SK-MEL-5 (cell line): ENCODE data around the gene CEACAM1. TPM values are rescaled to one million over a fixed set of nuclear protein-coding genes. Genes with fewer than 3 reads are reported as not detected.
"Not testable (repeated sequence)": the region's sequence is repeated elsewhere in the genome, so short reads cannot be mapped to it uniquely, and the experiment has no call there.

Source experiments
- DNase-seq: peaks from one replicate; pipeline ENCODE4 v3.0.0-alpha.2; 2016; ENCODE audit warnings: low read depth, low spot score
- in situ Hi-C: cut with HindIII; loops from 2 replicates; pipeline ENCODE4 v1.10.0; 2016; ENCODE audit warnings: low sequenced_read_pairs, high pct_unique_total_duplicates, low pct_unique_long_range_greater_than_20kb
- total RNA-seq: library from RNA; depleted of rRNA; stranded (reverse); fragments of >200 nt; shearing (Covaris generic); gene quantifications from 2 replicates; pipeline ENCODE4 v1.2.3, GENCODE V29; 2014

The CEACAM1 gene
- total RNA-seq, 1 experiment from 2014 or later = 31.2 TPM

- in situ Hi-C loops = no loop called here
- DNase-seq = no peak
Observed at GRCh38 chr19:42553292-42554045, 25.2 kb upstream of the CEACAM1 start.

DNA sequence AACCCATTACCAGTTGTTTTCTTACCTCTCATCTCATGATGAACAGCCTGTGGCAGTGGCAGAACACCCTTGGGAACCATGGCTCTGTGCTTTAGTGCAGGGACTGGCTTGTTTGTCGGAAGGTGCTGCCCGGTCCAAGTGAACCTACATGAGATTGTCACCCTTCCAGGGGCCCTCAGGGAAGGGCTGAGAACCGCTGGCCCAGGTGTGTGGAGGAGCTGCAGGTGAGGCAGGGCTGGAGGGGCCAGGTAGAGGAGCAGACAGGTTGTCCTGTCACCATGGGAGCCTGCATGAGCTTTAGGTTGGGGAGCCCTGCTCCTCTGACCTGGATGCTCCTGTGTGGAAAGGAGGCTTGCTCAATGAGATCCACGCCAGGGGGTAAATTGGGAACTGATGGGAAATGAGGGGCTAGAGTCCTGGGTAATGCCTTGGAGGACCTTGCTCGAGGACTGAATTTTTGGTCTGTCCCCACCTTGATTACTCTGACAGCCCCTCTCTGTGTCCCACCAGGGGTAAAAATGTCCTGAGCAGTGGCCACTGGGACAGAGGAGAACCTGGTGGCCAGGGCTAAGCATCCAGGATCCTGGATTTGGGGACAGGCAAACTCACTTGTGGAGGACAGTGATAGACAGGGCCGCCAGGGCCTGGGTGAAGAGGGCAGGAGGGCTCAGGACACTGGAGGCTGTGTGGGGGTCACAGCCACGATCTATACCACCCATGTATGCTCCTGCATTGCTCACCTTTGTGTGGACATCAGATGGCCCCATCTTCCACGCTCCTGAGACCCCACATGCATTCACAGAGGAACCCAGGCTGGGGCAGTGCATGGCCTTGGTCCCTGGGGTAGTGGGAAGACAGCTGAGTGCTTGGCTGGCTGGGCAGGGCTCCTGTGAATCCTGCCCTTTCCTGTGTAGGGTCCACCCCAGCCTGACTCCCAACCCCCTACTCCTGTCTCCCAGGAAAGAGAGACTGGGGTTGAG is 24.1 kb upstream of the CEACAM1 start:
- in situ Hi-C loops = no loop called here
- DNase-seq = no peak

GRCh38 chr19:42550521-42550920 is 22.2 kb upstream of the CEACAM1 start:
- DNase-seq, in situ Hi-C loops: not testable (repeated sequence)

DNA sequence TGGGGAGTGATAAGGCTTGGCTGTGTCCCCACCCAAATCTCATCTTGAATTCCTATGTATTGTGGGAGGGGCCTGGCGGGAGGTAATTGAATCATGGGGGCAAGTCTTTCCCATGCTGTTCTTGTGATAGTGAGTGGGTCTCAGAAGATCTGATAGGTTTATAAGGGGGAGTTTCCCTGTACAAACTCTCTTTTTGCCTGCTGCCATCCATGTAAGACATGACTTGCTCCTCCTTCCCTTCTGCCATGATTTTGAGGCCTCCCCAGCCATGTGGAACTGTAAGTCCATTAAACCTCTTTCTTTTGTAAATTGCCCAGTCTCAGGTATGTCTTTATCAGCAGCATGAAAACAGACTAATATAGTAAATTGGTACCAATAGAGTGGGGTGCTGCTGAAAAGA is 20.8 kb upstream of the CEACAM1 start:
- DNase-seq, in situ Hi-C loops: not testable (repeated sequence)

DNA sequence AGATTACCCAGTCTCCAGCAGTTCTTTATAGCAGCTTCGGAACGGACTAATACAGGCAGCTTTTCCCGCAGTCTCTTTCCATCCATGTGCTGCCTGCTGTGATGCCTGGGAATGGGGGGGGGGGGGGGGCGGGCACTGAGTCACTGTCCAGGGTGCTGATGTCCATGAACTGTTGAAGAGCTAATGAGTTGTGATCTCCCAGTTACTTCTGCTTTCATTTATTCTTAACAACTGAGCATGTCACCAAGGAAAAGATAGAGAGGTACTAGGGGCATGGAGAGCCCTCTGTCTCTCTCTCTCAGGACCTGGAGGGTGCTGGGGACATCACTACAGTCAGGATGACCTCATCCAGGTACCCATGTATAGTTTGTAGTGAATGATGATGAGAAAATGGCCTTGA is 20.3 kb upstream of the CEACAM1 start:
- in situ Hi-C loops = no loop called here
- DNase-seq = no peak

GRCh38 chr19:42547929-42548328 is 19.6 kb upstream of the CEACAM1 start:
- in situ Hi-C loops = no loop called here
- no peak for DNase-seq

GRCh38 chr19:42546831-42547500 is 18.7 kb upstream of the CEACAM1 start:
- no peak for DNase-seq
- in situ Hi-C loops = no loop called here

DNA sequence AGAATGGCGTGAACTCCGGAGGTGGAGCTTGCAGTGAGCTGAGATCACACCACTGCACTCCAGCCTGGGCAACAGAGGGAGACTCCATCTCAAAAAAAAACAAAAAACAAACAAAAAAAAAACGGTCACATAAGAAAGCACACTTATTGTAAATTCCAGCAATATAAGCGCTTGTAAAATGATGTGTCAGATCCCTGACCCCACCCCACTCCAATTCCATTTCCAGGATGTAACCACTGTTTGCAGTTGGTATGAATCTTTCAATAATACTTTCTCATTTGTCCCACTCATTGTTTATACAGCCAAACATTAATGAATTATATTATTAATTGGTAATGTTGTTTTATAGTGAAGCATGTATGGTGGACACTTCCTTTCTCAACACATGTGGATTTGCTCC is 15.9 kb upstream of the CEACAM1 start:
- no peak for DNase-seq
- in situ Hi-C loops = no loop called here

- in situ Hi-C loops = no loop called here
- DNase-seq = no peak
Observed at GRCh38 chr19:42542791-42543190, 14.5 kb upstream of the CEACAM1 start.

DNA sequence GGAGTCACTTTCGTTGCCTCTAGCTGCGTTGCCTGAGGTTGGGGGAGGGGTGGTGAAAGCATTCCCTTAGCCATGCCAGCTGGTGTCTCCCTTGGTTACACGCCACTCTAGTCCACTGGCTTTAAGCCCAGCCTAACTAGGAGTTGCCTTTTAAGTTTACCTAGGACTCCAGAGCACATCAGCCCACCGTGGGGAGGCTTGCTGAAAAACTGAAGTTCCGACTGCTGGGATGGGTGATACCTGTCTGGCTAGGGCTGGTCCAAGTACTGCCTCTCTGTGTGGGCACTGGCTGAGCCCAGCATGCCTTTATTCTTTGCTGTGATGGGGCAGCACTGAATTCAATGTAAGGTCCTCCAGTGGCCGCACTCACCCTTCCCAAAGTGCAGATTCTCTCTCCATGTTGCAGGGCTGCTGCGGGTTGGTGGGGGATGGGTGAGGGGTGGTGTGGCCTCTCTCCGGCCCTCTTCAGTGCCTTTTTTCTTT is 11.8 kb upstream of the CEACAM1 start:
- DNase-seq = no peak
- in situ Hi-C loops = no loop called here

GRCh38 chr19:42538841-42539709 is 10.8 kb upstream of the CEACAM1 start:
- in situ Hi-C loops = no loop called here
- no peak for DNase-seq

- peak; percentile 57 for DNase-seq
- in situ Hi-C loops = not testable (repeated sequence)
Observed at GRCh38 chr19:42535276-42535675, 7.0 kb upstream of the CEACAM1 start.

- in situ Hi-C loops = no loop called here
- DNase-seq = no peak
Observed at GRCh38 chr19:42534391-42534790, 6.1 kb upstream of the CEACAM1 start.

- in situ Hi-C loops = no loop called here
- DNase-seq = no peak
Observed at GRCh38 chr19:42532891-42533290, 4.6 kb upstream of the CEACAM1 start.

DNA sequence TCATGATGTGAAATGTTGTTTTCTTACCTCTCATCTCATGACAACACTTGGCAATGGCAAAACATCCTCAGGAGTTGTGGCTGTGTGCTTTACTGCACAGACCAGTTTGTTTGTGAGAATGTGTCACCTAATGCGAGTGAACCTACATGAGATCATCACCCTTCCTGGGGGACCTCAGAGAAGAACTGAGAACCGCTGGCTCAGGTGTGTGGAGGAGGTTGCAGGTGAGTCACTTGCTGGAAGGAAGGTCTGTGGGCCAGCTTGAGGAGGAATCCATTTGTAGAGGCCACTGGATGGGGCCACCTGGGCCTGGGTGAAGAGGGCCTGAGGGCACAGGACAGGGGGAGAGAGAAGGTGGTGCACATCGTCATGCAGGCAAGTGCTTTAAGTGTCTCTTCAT is 3.0 kb upstream of the CEACAM1 start:
- DNase-seq = no peak
- in situ Hi-C loops = no loop called here

GRCh38 chr19:42529248-42529764 is 1.0 kb upstream of the CEACAM1 start:
- in situ Hi-C loops = no loop called here
- peak; percentile 82 for DNase-seq

- DNase-seq = no peak
- in situ Hi-C loops = no loop called here
Observed at GRCh38 chr19:42524943-42525342, 3.3 kb downstream of the CEACAM1 start.
